Mononuclear cell (primary cell): ENCODE data around the gene TRIM13. TPM values are rescaled to one million over a fixed set of nuclear protein-coding genes. Genes with fewer than 3 reads are reported as not detected.
"Not testable (repeated sequence)": the region's sequence is repeated elsewhere in the genome, so short reads cannot be mapped to it uniquely, and the experiment has no call there.

Experiments
- H3K27me3 ChIP-seq: 2 replicates; pipeline ENCODE4 v1.6.0; 2011; ENCODE audit warnings: low read length, control low read depth; ENCODE audit not compliant: insufficient read depth
- H3K4me1 ChIP-seq: 2 replicates; pipeline ENCODE4 v1.5.1; 2011; ENCODE audit warnings: mild to moderate bottlenecking, low read length, control low read depth; ENCODE audit not compliant: insufficient read depth
- H3K4me3 ChIP-seq: 2 replicates; pipeline ENCODE4 v1.5.1; 2011; ENCODE audit warnings: mild to moderate bottlenecking, low read length, moderate library complexity
- H3K9me3 ChIP-seq: 2 replicates; pipeline ENCODE4 v1.5.1; 2011; ENCODE audit warnings: low read depth, mild to moderate bottlenecking, control low read depth, low read length
- total RNA-seq: library from RNA; depleted of rRNA; stranded (reverse); fragments of >200 nt; gene quantifications from one replicate; pipeline ENCODE4 v1.2.3, GENCODE V29; 2012

The TRIM13 gene
- total RNA-seq, 1 donor, result 28.1 TPM

GRCh38 chr13:50015750-50016149 is 18.9 kb downstream of the TRIM13 start:
- Histone ChIP-seq H3K27me3 (no peaks in the 10 kb centered on the region), H3K4me1 (no peaks in the 10 kb centered on the region), H3K9me3 (no peaks in the 10 kb centered on the region), H3K4me3 (no peak overlapping the region)

GRCh38 chr13:50016444-50016843 is 19.6 kb downstream of the TRIM13 start:
- no peaks in the 10 kb centered on the region for H3K27me3 ChIP-seq
- H3K4me3 ChIP-seq, result no peak overlapping the region
- H3K9me3 ChIP-seq, result no peaks in the 10 kb centered on the region
- H3K4me1 ChIP-seq, result no peaks in the 10 kb centered on the region

- no peak overlapping the region for H3K4me3 ChIP-seq
- no peaks in the 10 kb centered on the region for H3K27me3 ChIP-seq
- no peaks in the 10 kb centered on the region for H3K4me1 ChIP-seq
- H3K9me3 ChIP-seq, result no peaks in the 10 kb centered on the region
Observed at GRCh38 chr13:50017819-50018218, 21.0 kb downstream of the TRIM13 start.

- no peaks in the 10 kb centered on the region for H3K9me3 ChIP-seq
- no peaks in the 10 kb centered on the region for H3K4me1 ChIP-seq
- no peak overlapping the region for H3K4me3 ChIP-seq
- no peaks in the 10 kb centered on the region for H3K27me3 ChIP-seq
Observed at GRCh38 chr13:50025436-50025835, 28.6 kb downstream of the TRIM13 start.

- Histone ChIP-seq H3K9me3 (no peaks in the 10 kb centered on the region), H3K4me1 (no peaks in the 10 kb centered on the region), H3K4me3 (no peak overlapping the region), H3K27me3 (no peaks in the 10 kb centered on the region)
Observed at GRCh38 chr13:50026788-50027473, 30.1 kb downstream of the TRIM13 start.

GRCh38 chr13:50030315-50030714 is 33.5 kb downstream of the TRIM13 start:
- no peaks in the 10 kb centered on the region for H3K9me3 ChIP-seq
- no peak overlapping the region for H3K4me3 ChIP-seq
- no peaks in the 10 kb centered on the region for H3K4me1 ChIP-seq

GRCh38 chr13:50033725-50034124 is 36.9 kb downstream of the TRIM13 start:
- no peaks in the 10 kb centered on the region for H3K9me3 ChIP-seq
- no peaks in the 10 kb centered on the region for H3K27me3 ChIP-seq
- no peaks in the 10 kb centered on the region for H3K4me1 ChIP-seq
- H3K4me3 ChIP-seq, result no peak overlapping the region

More at GRCh38 chr13:50030315-50030714, 33.5 kb downstream of the TRIM13 start:
- H3K27me3 ChIP-seq, result no peaks in the 10 kb centered on the region

- no peak overlapping the region for H3K4me3 ChIP-seq
- H3K27me3 ChIP-seq, result no peaks in the 10 kb centered on the region
- no peaks in the 10 kb centered on the region for H3K4me1 ChIP-seq
- no peaks in the 10 kb centered on the region for H3K9me3 ChIP-seq
Observed at GRCh38 chr13:50037788-50038187, 40.9 kb downstream of the TRIM13 start.

GRCh38 chr13:50038266-50038665 is 41.4 kb downstream of the TRIM13 start:
- H3K9me3 ChIP-seq, result no peaks in the 10 kb centered on the region
- H3K4me3 ChIP-seq, result no peak overlapping the region
- no peaks in the 10 kb centered on the region for H3K4me1 ChIP-seq
- no peaks in the 10 kb centered on the region for H3K27me3 ChIP-seq

GRCh38 chr13:50052478-50052877 is 55.6 kb downstream of the TRIM13 start:
- Histone ChIP-seq H3K4me3 (no peak overlapping the region), H3K27me3 (no peaks in the 10 kb centered on the region), H3K9me3 (no peaks in the 10 kb centered on the region), H3K4me1 (peaks cover 4% of the 10 kb centered on the region)

GRCh38 chr13:50053844-50054243 is 57.0 kb downstream of the TRIM13 start:
- Histone ChIP-seq H3K9me3 (no peaks in the 10 kb centered on the region), H3K27me3 (no peaks in the 10 kb centered on the region), H3K4me3 (no peak overlapping the region), H3K4me1 (peaks cover 4% of the 10 kb centered on the region)

- H3K27me3 ChIP-seq, result no peaks in the 10 kb centered on the region
- no peak overlapping the region for H3K4me3 ChIP-seq
- peaks cover 4% of the 10 kb centered on the region for H3K4me1 ChIP-seq
Observed at GRCh38 chr13:50055454-50055853, 58.6 kb downstream of the TRIM13 start.

GRCh38 chr13:50060718-50061117 is 63.9 kb downstream of the TRIM13 start:
- H3K9me3 ChIP-seq, result no peaks in the 10 kb centered on the region
- no peak overlapping the region for H3K4me3 ChIP-seq
- H3K4me1 ChIP-seq, result no peaks in the 10 kb centered on the region
- H3K27me3 ChIP-seq, result no peaks in the 10 kb centered on the region

More at GRCh38 chr13:50055454-50055853, 58.6 kb downstream of the TRIM13 start:
- H3K9me3 ChIP-seq, result no peaks in the 10 kb centered on the region

- not testable (repeated sequence) for H3K4me1 ChIP-seq, H3K9me3 ChIP-seq, H3K4me3 ChIP-seq, H3K27me3 ChIP-seq
Observed at GRCh38 chr13:50062336-50062735, 65.5 kb downstream of the TRIM13 start.

GRCh38 chr13:50065712-50066111 is 68.9 kb downstream of the TRIM13 start:
- Histone ChIP-seq H3K4me3 (no peak overlapping the region), H3K27me3 (no peaks in the 10 kb centered on the region), H3K9me3 (no peaks in the 10 kb centered on the region), H3K4me1 (peaks cover 5% of the 10 kb centered on the region)
